ENCODE measurements around the gene CT45A6.
"Not testable (repeated sequence)": the region's sequence is repeated elsewhere in the genome, so short reads cannot be mapped to it uniquely, and the experiment has no call there.

CT45A6 gene, protein sequence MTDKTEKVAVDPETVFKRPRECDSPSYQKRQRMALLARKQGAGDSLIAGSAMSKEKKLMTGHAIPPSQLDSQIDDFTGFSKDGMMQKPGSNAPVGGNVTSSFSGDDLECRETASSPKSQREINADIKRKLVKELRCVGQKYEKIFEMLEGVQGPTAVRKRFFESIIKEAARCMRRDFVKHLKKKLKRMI

GRCh38 chrX:135802687-135803086, at the start of gene CT45A6:
Gene CT45A6, minus strand, starts transcription at chrX:135802787. Its CDS starts 3,794 bp downstream, at chrX:135798993.
- not testable (repeated sequence) for H3K36me3 ChIP-seq (ENCODE audit: control insufficient read depth, insufficient read depth, low read length); H3K4me3 ChIP-seq (ENCODE audit: low read length); H3K27me3 ChIP-seq (ENCODE audit: control insufficient read depth, insufficient read depth, low read length); H3K27ac ChIP-seq (ENCODE audit: low read length); DNase-seq (ENCODE audit: low read depth, low spot score); H3K4me1 ChIP-seq (ENCODE audit: control insufficient read depth, insufficient read depth, low read length); H3K9me3 ChIP-seq (ENCODE audit: control insufficient read depth, insufficient read depth, low read length)
- no CpG with 5 or more reads among the region's 16 CpGs for WGBS (ENCODE audit: insufficient coverage, insufficient read length)

DNA sequence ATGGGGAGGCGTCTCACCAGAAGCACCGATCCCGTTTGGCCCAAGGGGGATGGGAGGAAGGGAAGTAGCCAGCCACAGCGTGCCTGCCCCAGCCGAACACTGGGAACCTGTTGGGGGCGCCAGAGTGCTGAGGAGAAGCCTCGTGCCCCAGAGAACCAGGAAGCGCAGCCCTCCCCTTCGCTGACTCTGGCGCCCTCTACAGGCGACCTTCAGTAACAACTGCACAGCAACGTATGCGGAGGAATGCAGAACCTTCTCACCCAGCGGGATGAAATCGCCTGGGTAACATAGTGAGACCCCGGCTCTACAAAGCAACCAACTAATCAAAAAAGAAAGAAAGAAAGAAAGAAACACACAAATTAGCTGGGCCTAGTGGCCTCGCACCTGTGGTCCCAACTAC, 34.6 kb upstream of the CT45A6 start, which contains the start of gene CT45A7:
Gene CT45A7, minus strand, starts transcription at position 101 of the 400 bp plus-strand sequence. CDS start 3,747 bp downstream, outside the sequence.
- not testable (repeated sequence) for H3K9me3 ChIP-seq (ENCODE audit: control insufficient read depth, insufficient read depth, low read length); H3K4me1 ChIP-seq (ENCODE audit: control insufficient read depth, insufficient read depth, low read length); H3K4me3 ChIP-seq (ENCODE audit: low read length); H3K36me3 ChIP-seq (ENCODE audit: control insufficient read depth, insufficient read depth, low read length); H3K27me3 ChIP-seq (ENCODE audit: control insufficient read depth, insufficient read depth, low read length); DNase-seq (ENCODE audit: low read depth, low spot score); H3K27ac ChIP-seq (ENCODE audit: low read length)
- WGBS (ENCODE audit: insufficient coverage, insufficient read length): no CpG with 5 or more reads among the region's 17 CpGs

GRCh38 chrX:135819912-135820311, 17.3 kb upstream of the CT45A6 start, which contains the start of gene CT45A2:
Gene CT45A2, minus strand, starts transcription at chrX:135820012. Its CDS starts 3,747 bp downstream, at chrX:135816265.
- not testable (repeated sequence) for H3K4me1 ChIP-seq (ENCODE audit: control insufficient read depth, insufficient read depth, low read length); H3K36me3 ChIP-seq (ENCODE audit: control insufficient read depth, insufficient read depth, low read length); H3K27ac ChIP-seq (ENCODE audit: low read length); DNase-seq (ENCODE audit: low read depth, low spot score); H3K27me3 ChIP-seq (ENCODE audit: control insufficient read depth, insufficient read depth, low read length); H3K9me3 ChIP-seq (ENCODE audit: control insufficient read depth, insufficient read depth, low read length); H3K4me3 ChIP-seq (ENCODE audit: low read length)
- no CpG with 5 or more reads among the region's 17 CpGs for WGBS (ENCODE audit: insufficient coverage, insufficient read length)

GRCh38 chrX:135785403-135785802, 17.2 kb downstream of the CT45A6 start, which contains the start of gene CT45A5:
Gene CT45A5, minus strand, starts transcription at chrX:135785503. Its CDS starts 3,774 bp downstream, at chrX:135781729.
- not testable (repeated sequence) for H3K4me1 ChIP-seq (ENCODE audit: control insufficient read depth, insufficient read depth, low read length); DNase-seq (ENCODE audit: low read depth, low spot score); H3K27me3 ChIP-seq (ENCODE audit: control insufficient read depth, insufficient read depth, low read length); H3K9me3 ChIP-seq (ENCODE audit: control insufficient read depth, insufficient read depth, low read length); H3K36me3 ChIP-seq (ENCODE audit: control insufficient read depth, insufficient read depth, low read length); H3K4me3 ChIP-seq (ENCODE audit: low read length); H3K27ac ChIP-seq (ENCODE audit: low read length)
- no CpG with 5 or more reads among the region's 16 CpGs for WGBS (ENCODE audit: insufficient coverage, insufficient read length)

GRCh38 chrX:135768091-135768490, 34.5 kb downstream of the CT45A6 start, which contains the start of gene CT45A3:
Gene CT45A3, minus strand, starts transcription at chrX:135768191. Its CDS starts 3,747 bp downstream, at chrX:135764444.
- WGBS (ENCODE audit: insufficient coverage, insufficient read length): no CpG with 5 or more reads among the region's 17 CpGs
- H3K27ac ChIP-seq (ENCODE audit: low read length); H3K9me3 ChIP-seq (ENCODE audit: control insufficient read depth, insufficient read depth, low read length); H3K36me3 ChIP-seq (ENCODE audit: control insufficient read depth, insufficient read depth, low read length); H3K27me3 ChIP-seq (ENCODE audit: control insufficient read depth, insufficient read depth, low read length); DNase-seq (ENCODE audit: low read depth, low spot score); H3K4me1 ChIP-seq (ENCODE audit: control insufficient read depth, insufficient read depth, low read length); H3K4me3 ChIP-seq (ENCODE audit: low read length): not testable (repeated sequence)

DNA sequence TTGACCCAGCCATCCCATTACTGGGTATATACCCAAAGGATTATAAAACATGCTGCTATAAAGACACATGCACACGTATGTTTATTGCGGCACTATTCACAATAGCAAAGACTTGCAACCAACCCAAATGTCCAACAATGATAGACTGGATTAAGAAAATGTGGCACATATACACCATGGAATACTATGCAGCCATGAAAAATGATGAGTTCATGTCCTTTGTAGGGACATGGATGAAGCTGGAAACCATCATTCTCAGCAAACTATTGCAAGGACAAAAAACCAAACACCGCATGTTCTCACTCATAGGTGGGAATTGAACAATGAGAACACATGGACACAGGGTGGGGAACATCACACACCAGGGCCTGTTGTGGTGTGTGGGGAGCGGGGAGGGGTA, 57.8 kb downstream of the CT45A6 start:
- no CpG with 5 or more reads among the region's 4 CpGs for WGBS (ENCODE audit: insufficient coverage, insufficient read length)
- not testable (repeated sequence) for H3K4me3 ChIP-seq (ENCODE audit: low read length); H3K27ac ChIP-seq (ENCODE audit: low read length); H3K36me3 ChIP-seq (ENCODE audit: control insufficient read depth, insufficient read depth, low read length); H3K9me3 ChIP-seq (ENCODE audit: control insufficient read depth, insufficient read depth, low read length); H3K4me1 ChIP-seq (ENCODE audit: control insufficient read depth, insufficient read depth, low read length); H3K27me3 ChIP-seq (ENCODE audit: control insufficient read depth, insufficient read depth, low read length); DNase-seq (ENCODE audit: low read depth, low spot score)
